AG09309 (cell line): ENCODE results near the gene ZNF440.
A peak's percentile ranks its signal among the peaks of the same experiment; 100 is the strongest.
"Not testable (repeated sequence)": the region's sequence is repeated elsewhere in the genome, so short reads cannot be mapped to it uniquely, and the experiment has no call there.

Experiments
- DNase-seq: peaks from one replicate; pipeline ENCODE4 v3.0.0-alpha.2; 2010; ENCODE audit warnings: low read depth
- H3K4me3 ChIP-seq: 2 replicates; pipeline ENCODE4 v1.5.1; 2011; ENCODE audit warnings: mild to moderate bottlenecking, low read depth, low read length, moderate library complexity; ENCODE audit not compliant: control insufficient read depth
- TF ChIP-seq, protein P1 (sequence below): IDR thresholded peaks from 2 replicates; pipeline ENCODE4 v1.5.1; 2011; ENCODE audit warnings: mild to moderate bottlenecking, low read depth, low read length, inconsistent platforms; ENCODE audit not compliant: insufficient read depth, control insufficient read depth; ENCODE audit errors: missing control alignments

The ZNF440 gene

DNA sequence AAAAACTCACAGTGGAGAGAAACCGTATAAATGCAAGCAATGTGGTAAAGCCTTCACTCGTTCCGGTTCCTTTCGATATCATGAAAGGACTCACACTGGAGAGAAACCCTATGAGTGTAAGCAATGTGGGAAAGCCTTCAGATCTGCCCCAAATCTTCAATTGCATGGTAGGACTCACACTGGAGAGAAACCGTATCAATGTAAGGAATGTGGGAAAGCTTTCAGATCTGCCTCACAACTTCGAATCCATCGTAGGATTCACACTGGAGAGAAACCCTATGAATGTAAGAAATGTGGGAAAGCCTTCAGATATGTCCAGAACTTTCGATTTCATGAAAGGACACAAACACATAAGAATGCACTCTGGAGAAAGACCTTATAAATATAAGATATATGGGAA lies 54.1 kb downstream of the ZNF440 start:
- no peak for DNase-seq
- TF ChIP-seq, protein P1, sequence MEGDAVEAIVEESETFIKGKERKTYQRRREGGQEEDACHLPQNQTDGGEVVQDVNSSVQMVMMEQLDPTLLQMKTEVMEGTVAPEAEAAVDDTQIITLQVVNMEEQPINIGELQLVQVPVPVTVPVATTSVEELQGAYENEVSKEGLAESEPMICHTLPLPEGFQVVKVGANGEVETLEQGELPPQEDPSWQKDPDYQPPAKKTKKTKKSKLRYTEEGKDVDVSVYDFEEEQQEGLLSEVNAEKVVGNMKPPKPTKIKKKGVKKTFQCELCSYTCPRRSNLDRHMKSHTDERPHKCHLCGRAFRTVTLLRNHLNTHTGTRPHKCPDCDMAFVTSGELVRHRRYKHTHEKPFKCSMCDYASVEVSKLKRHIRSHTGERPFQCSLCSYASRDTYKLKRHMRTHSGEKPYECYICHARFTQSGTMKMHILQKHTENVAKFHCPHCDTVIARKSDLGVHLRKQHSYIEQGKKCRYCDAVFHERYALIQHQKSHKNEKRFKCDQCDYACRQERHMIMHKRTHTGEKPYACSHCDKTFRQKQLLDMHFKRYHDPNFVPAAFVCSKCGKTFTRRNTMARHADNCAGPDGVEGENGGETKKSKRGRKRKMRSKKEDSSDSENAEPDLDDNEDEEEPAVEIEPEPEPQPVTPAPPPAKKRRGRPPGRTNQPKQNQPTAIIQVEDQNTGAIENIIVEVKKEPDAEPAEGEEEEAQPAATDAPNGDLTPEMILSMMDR = no peak

DNA sequence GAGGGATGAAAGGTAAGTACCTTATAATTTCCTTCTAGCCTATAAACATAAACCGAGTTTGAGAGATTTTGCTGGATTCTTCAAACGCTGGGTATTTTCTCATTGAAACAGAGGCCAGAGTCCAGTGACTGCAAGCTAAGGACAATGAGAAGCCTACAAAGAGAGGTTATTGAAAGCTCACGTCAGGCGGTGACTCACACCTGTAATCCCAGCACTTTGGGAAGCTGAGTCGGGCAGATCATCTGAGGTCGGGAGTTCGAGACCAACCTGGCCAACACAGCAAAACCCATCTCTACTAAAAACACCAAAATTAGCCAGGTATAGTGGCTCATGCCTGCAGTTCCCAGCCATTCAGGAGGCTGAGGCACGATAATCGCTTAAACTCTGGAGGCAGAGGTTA lies 58.6 kb downstream of the ZNF440 start:
- DNase-seq = no peak
- H3K4me3 ChIP-seq = no peak overlapping the region
- TF ChIP-seq, protein P1 = no peak

More for the DNA sequence above, 54.1 kb downstream of the ZNF440 start:
- H3K4me3 ChIP-seq = no peak overlapping the region

DNA sequence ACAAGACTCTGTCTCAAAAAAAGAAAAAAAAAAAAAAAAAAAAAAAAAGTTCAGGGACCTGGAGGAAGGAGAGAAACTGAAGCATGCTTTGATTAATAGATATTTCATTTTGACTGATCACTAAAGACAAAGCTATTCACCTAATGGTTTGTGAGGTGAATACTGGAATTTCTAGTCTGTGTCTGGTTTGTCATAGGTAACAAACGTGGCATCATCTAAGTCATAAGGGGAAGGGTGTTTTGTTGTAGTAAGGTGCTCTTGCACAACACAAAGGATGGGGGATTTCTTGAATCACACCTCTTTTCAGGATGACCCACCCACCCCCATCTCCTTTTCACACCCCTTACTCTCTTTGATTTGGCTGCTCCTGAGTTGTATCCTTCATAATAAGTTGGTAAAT lies 59.7 kb downstream of the ZNF440 start:
- no peak overlapping the region for H3K4me3 ChIP-seq
- no peak for DNase-seq
- TF ChIP-seq, protein P1 = no peak

DNA sequence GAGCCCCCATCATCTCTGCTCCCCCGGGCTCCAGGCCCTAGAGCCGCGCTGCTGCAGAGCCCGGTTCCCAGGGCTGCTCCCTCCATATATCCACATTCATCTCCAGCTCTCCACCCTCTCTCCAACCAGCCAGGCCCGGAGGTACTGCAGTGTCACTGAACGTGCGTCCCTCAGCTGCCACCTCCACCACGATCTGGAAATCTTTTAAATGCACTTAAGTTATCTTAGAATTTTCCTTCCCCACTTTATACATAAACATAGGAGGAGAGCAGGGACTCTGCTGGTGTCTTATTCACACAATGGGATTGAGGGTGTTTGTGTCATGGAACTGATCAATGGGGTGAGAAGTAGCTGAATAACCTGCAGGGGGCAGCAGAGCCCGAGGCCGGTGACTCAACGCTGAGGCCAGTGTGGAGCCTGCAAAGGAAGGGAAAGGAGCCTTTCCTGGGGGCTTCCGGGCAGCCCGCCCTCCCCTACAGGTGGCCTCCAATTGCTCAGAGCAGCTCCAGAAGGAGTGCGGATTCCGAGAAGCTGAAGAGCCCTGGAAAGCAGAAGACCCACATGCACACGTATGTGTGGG lies 65.7 kb downstream of the ZNF440 start:
- not testable (repeated sequence) for DNase-seq, H3K4me3 ChIP-seq
- TF ChIP-seq, protein P1 = peak; percentile 28

DNA sequence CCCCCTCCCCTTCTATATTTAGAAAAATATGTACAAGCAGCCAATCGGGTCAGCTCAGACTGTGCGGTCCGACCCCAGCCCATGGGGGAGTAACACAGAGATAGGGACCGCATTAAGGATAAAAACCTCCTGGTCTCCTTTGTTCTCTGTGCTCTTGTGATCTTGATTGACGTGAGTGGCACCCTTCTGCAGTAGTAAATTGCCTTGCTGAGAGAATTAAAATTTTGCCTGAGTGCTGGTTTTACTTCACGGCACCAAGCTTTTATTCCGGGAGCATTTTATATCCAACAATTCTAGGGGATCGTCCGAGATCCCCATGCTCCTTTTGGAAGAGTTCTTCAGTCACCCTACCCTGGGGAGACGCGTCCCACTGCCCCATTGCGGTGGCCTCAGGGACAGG lies 66.5 kb downstream of the ZNF440 start:
- no peak for DNase-seq
- TF ChIP-seq, protein P1 = no peak
- no peak overlapping the region for H3K4me3 ChIP-seq

DNA sequence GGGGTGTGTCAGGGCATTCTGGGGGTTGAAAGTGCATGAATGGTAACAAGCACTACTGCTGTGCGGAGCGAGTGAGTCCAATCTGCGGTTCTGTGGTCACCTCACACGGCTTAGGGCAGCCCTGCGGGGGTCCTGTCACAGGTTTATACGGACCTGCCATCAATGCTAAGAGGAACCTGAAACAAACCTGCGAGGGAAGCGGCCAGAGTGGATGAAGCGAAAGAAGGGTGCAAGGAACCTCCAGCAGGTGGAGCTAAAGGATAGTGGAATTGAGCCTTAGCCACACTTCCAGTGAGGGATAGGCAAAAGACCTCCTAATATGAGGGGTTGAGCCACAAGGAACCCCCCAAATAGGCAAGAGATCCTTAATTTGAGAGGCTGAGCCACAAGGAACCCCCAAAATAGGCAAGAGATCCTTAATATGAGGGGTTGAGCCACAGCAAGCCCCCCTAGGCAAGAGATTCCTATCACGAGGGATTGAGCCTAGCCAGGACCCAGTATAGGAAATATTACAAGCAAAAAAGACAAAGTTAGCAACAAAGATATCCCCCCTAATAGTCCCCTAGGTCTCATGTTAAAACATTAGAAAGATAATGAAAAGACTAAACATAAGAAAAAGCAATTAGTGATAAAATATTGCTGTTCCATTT lies 67.2 kb downstream of the ZNF440 start:
- TF ChIP-seq, protein P1 = peak; percentile 84
- H3K4me3 ChIP-seq = no peak overlapping the region
- DNase-seq = no peak
